Measurements from ENCODE around the gene ARL6IP1.
"Not testable (repeated sequence)": the region's sequence is repeated elsewhere in the genome, so short reads cannot be mapped to it uniquely, and the experiment has no call there.

GRCh38 chr16:18776334-18776733, 25.0 kb downstream of the ARL6IP1 start:
- not testable (repeated sequence) for TF ChIP-seq CTCF, POLR2A (IDR thresholded peaks at IDR 0.05)

All from right lobe of liver (tissue), 4 donors.